Measurements from ENCODE around the gene FBXL7.

- TF ChIP-seq POLR2A (IDR thresholded peaks at IDR 0.05) (no peak), CTCF (IDR thresholded peaks at IDR 0.05) (no peak)
Observed at GRCh38 chr5:15717001-15717400, 217.0 kb downstream of the FBXL7 start.

All from right lobe of liver (tissue), 4 donors.